GM19193 (cell line): Measurements from ENCODE around the gene ARHGAP10.
A peak's percentile ranks its signal among the peaks of the same experiment; 100 is the strongest.

Experiments used
- POLR2A ChIP-seq: IDR thresholded peaks from 4 replicates; pipeline ENCODE4 v1.6.1; 2011; ENCODE audit not compliant: insufficient read depth, insufficient read length; ENCODE audit errors: extremely low read depth

The ARHGAP10 gene, protein sequence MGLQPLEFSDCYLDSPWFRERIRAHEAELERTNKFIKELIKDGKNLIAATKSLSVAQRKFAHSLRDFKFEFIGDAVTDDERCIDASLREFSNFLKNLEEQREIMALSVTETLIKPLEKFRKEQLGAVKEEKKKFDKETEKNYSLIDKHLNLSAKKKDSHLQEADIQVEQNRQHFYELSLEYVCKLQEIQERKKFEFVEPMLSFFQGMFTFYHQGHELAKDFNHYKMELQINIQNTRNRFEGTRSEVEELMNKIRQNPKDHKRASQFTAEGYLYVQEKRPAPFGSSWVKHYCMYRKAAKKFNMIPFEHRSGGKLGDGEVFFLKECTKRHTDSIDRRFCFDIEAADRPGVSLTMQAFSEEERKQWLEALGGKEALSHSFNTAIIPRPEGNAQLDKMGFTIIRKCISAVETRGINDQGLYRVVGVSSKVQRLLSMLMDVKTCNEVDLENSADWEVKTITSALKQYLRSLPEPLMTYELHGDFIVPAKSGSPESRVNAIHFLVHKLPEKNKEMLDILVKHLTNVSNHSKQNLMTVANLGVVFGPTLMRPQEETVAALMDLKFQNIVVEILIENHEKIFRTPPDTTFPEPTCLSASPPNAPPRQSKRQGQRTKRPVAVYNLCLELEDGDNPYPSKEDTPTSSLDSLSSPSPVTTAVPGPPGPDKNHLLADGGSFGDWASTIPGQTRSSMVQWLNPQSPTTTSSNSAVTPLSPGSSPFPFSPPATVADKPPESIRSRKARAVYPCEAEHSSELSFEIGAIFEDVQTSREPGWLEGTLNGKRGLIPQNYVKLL

DNA sequence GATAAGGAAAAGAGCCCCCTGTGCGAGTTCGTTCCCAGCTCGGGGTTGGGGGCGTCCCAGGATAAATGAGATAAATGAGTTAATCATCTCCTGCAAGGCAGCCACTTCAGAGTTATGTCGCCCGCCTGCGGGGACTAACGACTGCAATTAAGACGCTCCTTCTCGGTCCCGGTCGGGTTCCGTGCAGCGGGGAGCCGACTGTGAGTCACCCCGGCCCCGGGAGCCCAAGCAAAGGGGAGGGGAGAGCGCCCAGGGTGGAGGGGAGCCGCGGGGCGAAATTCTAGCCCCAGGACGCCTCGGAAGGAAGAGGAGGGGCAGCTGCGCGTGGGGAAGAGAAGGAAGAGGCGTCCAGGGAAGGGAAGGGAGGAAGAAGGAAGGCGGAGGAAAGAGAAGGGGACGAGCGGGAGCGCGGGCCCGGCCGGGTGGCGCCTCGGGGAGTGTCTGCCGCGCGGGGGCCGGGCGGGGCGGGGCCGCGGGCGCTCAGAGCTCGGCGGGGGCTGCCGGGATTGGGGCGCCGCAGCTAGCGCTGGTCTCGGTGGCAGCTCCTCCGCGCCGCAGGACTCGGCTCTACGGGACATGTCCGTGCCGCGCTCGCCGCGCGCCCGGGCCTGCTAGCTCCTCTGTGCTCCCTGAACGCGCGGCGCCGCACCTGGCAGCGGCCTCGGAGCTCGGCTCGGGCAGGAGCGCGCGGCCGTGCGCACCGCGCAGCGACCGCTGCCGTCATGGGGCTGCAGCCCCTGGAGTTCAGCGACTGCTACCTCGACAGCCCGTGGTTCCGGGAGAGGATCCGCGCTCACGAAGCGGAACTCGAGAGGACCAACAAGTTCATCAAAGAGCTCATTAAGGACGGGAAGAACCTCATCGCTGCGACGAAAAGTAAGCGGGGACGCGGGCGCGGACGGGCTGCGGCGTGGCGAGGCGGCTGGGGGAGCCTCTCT lies at the start of gene ARHGAP10:
Gene ARHGAP10 (plus strand): TSS at position 509 of the 938 bp plus-strand sequence. CDS start 214 bp downstream, at position 723.
- TF ChIP-seq POLR2A: peak; percentile 79

DNA sequence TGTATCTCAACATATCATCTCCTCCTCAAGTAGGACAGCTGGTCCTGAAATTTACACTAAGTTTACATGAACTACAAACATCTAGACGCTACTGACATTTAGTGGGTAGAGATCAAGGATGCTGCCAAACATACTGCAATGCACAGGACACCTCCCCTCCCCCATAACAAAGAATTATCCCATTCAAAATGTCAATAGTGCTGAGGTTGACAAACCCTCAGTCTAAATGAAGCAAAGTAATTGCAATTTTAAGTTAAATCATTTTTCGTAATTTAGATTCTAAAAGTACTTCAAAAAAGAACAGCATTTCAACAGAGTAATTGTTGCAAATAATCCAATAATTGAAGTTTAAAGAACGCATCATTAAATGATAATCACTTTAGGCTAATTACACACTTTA lies 49.1 kb upstream of the ARHGAP10 start:
- TF ChIP-seq POLR2A: no peak

DNA sequence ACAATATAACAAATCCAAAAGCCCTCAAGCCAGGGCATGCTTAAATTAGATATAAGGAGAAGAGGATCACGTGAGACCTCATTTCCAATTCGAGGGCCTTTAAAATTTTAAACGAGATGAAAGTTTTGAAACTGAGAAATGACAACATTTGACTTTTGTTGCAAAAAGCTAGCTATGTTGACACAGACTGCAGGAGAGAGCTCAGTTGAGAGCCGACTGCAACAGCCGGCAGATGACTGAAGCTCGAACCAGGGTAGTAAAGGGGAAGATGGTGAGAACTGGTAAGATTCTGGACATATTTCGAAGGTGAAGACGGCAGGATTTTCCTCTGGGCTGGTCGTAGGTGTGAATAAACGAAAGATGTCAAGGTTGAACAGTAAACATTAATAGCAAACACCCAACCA lies 48.7 kb upstream of the ARHGAP10 start:
- TF ChIP-seq POLR2A: no peak

DNA sequence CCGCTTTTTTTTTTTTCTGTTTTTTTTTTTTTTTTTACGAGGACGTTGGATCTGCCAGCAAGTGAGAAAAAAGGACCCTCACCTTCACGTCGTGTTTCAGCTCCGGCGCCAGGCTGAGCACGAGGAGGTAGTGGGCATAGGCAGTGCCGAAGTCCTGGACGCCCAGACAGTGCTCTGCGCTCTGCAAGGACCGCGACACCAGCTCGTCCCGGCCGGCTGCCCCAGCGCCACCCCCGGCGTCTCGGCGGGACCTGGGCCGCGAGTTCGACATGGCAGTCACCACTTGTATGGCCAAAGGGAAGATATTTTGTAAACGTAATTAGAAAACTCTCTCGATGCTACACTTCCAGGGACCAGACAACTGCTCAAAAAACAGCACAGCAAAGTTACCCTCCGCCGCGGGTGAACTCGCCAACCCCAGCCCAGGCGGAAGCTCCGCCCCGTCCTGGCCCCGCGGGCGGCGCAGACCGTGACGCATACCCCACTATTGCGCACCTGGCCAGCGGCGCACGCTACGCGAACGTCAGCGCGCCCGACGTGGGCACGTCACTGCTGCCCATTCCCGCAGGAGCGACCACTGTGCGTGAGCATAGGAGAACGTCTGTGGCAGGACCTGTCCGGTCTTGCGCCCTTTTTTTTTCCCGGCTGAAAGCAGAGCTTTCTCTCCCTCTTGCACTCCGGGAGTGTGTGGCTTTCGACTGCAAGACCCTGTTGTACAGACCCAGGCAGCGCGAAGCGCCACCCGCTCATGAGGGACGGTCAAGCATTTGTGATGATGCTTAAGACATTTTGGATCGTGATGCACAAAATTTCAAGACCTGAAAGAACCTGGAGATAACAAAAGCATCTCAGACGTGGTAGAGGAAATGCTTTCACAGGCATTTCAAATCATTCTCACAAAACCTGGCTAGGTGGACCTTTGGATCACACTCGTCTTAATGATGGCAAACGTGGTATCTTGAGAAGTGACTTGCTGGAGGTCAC lies 47.9 kb upstream of the ARHGAP10 start, which contains the start of gene PRMT9:
Gene PRMT9 (minus strand): TSS at position 447 of the 984 bp plus-strand sequence. CDS start 176 bp downstream, at position 271.
- peak; percentile 97 for TF ChIP-seq POLR2A

DNA sequence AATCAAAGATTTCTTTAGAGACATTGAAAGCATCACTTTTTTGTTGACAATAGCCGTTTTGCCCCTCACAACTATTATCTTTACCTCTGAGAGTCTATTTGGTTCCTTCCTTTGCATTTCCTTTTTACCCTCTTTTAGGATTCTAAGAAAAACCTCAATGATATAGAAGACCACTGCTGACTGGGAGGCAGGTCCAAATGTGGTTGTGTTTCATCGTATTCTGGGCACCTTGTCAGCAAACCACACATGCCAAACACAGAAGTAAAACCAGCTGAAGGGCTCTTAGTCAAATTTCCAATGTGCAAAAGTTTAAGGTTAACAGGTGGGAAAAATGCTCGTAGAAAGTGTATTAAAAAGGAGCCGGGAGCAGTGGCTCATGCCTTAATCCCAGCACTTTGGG lies 42.8 kb upstream of the ARHGAP10 start:
- no peak for TF ChIP-seq POLR2A

DNA sequence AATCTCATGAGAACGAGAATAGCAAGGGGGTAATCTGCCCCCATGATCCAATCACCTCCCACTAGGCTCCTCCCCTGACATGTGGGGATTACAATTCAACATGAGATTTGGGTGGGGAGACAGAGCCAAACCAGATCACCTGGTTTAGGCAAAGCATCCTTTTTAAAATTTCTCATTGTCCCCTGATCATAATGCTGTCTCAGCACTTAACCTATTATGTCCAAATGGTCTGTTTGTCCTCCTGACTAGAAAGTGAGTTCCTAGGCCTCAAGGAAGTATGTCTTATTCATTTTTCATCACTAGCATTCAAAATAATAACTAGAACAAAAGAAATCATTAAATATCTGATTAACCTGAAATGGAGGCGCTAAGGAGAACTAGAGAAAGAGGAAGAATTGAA lies 40.1 kb upstream of the ARHGAP10 start:
- no peak for TF ChIP-seq POLR2A

DNA sequence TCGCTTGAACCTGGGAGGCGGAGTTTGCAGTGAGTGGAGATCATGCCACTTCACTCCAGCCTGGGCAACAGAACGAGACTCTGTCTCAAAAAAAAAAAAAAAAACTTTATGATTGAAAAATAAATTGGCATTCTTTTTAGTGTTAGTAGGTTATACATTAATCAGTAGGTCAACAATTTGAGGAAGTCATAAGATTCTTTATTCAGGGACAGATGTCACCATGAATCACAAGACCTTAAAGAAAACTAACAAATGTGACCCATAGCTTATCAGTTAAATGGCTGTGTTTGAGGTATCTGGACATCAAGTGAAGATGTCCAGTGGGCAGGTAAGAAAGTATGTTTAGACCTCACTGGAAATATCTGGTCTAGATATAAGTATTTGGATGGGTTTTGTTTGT lies 38.7 kb upstream of the ARHGAP10 start:
- TF ChIP-seq POLR2A: no peak

DNA sequence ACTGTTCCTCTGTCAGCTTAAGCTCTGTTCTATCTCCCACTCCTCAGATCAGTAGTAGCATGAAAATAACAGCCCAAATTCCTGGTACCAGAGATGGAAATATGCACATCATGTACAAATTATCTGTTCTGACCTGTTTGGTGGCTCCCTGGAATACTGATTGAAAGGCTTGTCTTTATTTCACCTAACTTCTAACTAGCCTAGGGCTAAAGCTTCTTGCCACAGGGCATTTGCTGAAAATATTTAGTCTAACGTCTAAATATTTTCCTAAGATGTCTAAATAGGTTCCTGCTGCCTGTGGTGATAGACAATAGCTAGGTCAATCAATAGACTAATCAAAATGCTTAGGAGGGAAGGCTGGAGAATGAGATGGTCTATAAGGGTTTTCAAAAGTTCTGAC lies 35.0 kb upstream of the ARHGAP10 start:
- no peak for TF ChIP-seq POLR2A

DNA sequence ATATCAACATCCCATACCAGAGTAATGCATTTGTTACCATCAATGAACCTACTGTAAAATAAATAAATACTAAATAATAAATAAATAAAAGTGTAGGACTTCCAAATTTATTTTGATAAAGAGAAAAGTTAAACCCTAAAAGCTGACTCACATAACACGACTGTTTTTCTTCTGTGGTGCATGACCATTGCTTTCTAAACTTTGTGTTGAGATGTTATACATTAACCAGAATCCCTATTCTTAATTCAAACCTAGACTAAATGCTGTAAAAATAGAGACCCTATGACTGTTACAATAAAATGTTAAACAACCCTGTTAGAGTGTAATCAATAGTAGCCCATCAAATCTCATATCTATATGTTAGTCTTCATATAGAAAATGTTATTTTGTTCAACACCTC lies 27.0 kb upstream of the ARHGAP10 start:
- no peak for TF ChIP-seq POLR2A

DNA sequence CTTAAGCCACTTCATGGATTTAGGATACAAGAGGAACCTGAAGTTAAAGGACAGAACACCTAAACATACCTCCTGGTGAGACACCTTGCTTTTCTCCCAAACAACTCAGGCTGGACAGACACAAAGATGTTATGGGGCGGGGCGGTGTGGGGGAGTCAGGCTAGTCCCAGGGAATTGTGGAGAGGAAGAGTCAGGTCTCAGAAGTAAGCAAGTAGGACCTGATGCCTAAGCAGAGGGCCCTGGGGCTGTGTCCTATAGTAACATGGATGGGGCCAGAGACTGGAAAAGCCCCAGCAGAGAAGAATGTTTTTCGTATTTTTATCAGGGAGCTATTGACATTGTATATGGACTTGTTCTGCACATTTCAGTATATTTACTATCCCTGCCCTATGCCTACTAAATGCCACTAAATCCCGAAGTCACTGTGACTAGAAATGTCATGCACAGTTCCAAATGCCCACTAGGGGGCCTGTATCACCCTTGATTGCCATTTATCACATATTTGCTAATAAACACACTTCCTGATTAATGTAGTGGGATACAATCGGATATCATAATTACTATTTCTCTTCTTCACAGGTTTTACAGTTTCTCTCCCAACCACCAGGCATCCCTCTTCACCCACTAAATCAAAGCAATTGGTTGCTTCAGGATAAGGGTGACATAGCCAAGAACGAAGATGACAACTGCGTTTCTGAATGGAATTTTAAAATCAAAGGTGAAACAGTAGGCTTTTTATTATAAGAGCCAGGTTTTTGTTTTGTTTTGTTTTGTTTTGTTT lies 23.8 kb upstream of the ARHGAP10 start:
- no peak for TF ChIP-seq POLR2A

DNA sequence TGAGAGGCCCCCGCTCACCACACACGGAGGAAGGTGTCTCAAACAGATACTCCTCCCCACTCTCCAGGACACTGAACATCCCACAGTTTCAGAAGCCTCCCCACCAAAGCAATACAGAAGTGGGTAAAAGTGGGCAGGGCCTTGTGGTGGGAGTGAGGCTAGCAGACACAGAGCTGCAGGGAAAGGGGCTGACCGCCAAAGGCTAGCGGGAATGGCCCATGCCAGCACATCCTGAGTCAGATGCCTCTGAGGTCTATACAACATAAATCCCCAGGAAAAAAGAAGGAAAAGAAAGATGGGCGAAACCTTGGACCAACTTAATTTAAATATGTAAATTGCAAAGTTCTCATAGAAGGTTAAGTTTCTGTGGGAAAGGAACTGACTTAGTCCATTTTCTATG lies 21.9 kb upstream of the ARHGAP10 start:
- no peak for TF ChIP-seq POLR2A

DNA sequence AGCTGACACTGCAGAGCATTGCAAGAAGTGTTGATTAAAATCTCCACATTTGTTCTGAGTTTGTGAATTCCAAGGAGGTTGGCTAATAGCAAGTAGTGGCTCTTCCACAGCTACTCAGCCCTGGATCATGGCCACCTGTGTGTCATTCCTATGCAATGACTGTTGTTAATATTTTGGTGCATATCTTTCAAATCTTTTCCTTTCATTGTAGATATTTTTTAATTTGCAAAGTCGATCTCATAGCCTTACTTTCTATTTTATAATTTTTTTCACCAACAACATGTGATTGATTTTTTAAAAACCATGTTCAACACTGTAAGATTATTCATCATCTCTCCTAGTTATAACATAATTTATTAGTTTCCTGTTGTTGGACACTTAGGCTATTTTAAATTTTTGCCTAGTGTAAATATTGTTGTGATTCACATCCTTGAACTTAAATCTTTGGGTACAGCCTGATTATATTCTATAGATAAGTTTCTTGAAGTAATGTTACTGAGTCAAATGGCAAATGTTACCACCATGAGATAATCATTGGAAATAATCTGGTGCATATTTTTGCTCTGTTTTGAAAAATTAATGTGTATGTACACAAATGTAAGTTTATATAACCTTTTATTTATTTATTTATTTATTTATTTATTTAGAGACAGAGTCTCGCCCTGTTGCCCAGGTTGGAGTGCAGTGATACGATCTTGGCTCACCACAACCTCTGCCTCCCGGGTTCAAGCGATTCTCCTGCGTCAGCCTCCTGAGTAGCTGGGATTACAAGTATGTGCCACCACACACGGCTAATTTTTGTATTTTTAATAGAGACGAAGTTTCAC lies 17.1 kb upstream of the ARHGAP10 start:
- no peak for TF ChIP-seq POLR2A

DNA sequence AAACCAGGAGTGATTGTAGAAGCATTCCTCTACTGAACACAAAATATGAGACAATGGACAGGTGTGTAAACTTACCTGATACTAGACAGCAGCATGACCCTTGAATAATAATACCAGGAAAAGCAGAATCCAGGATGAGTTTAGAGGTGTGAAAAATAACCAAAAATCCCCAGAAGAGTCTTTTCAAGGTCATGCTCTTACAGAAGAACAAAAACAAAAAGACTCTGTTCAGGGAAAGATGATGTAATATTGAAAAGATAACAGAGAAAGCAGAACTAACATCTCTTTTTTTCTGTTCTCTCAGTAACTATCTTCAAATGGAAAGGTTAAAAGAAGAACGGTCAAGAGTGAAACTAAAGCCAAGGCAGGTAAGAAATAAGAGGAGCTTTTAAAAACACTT lies 14.0 kb upstream of the ARHGAP10 start:
- no peak for TF ChIP-seq POLR2A

DNA sequence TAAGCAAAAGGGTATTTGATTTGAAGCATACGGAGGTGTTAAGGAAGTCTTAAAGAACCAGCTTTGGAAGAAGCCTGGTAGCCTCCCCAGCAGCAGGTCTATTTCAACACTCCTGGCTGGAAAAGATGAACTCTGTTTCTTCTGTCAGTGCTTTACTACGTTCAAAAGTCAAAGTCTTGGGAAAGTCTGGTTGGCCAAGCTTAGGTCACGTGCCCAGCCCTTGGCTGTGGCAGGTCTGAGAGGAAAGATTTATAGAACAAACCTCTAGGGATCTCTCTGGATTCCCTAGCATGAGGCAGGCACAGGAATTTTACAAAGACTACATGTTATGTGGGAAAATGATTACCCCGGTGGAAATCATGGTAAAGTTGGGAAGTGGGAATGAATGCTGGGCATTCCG lies 8.6 kb upstream of the ARHGAP10 start:
- TF ChIP-seq POLR2A: no peak
